Measurements from ENCODE around the gene DAAM1. TPM values are rescaled to one million over a fixed set of nuclear protein-coding genes. Genes with fewer than 3 reads are reported as not detected.

The DAAM1 gene
- total RNA-seq, 3 donors from 2014 or later (not counting 1 experiment from before 2014, with no cell fraction given): 10.9 to 31.4 (median 12.6) TPM

- no peaks in the 10 kb centered on the region for H3K27me3 Mint-ChIP-seq (ENCODE audit: low read depth in 2 of 2)
- no peak for TF ChIP-seq CTCF (IDR thresholded peaks at IDR 0.05)
- no peak overlapping the region for H3K4me3 Mint-ChIP-seq
- ATAC-seq: no peak
- H3K4me1 ChIP-seq (ENCODE audit: control insufficient read depth, insufficient read depth, low read length): no peaks in the 10 kb centered on the region
- H3K9me3 Mint-ChIP-seq: no peaks in the 10 kb centered on the region
- peaks cover 10 to 21% of the 10 kb centered on the region in 2 donors for H3K4me1 Mint-ChIP-seq
- H3K36me3 ChIP-seq (ENCODE audit: control insufficient read depth, insufficient read depth, low read length): no peaks in the 10 kb centered on the region
- no peak overlapping the region for H3K27ac ChIP-seq (ENCODE audit: low read length)
- H3K4me3 ChIP-seq (ENCODE audit: low read length): no peak overlapping the region
- H3K36me3 Mint-ChIP-seq: no peaks in the 10 kb centered on the region
- no peak for DNase-seq
- intact Hi-C loops (cut with micrococcal nuclease): no loop called here
- no peaks in the 10 kb centered on the region for H3K9me3 ChIP-seq (ENCODE audit: control insufficient read depth, insufficient read depth, low read length)
- H3K27me3 ChIP-seq (ENCODE audit: control insufficient read depth, insufficient read depth, low read length): no peaks in the 10 kb centered on the region
- no peak overlapping the region for H3K27ac Mint-ChIP-seq
Measured at GRCh38 chr14:59210621-59211020, 22.2 kb downstream of the DAAM1 start.

GRCh38 chr14:59213368-59214315 lies 25.2 kb downstream of the DAAM1 start:
- ATAC-seq: no peak
- H3K27ac ChIP-seq (ENCODE audit: low read length): no peak overlapping the region
- intact Hi-C loops (cut with micrococcal nuclease): no loop called here
- H3K27me3 Mint-ChIP-seq (ENCODE audit: low read depth in 2 of 2): no peaks in the 10 kb centered on the region
- H3K9me3 ChIP-seq (ENCODE audit: control insufficient read depth, insufficient read depth, low read length): no peaks in the 10 kb centered on the region
- no peak overlapping the region for H3K4me3 ChIP-seq (ENCODE audit: low read length)
- no peak overlapping the region for H3K27ac Mint-ChIP-seq
- no peak for TF ChIP-seq CTCF (IDR thresholded peaks at IDR 0.05)
- H3K4me3 Mint-ChIP-seq: no peak overlapping the region
- H3K4me1 Mint-ChIP-seq: peaks cover 10 to 22% of the 10 kb centered on the region in 2 donors
- no peaks in the 10 kb centered on the region for H3K36me3 Mint-ChIP-seq
- 94% methylated on average over 5 of the region's 7 CpGs for WGBS (ENCODE audit: insufficient coverage)
- H3K36me3 ChIP-seq (ENCODE audit: control insufficient read depth, insufficient read depth, low read length): no peaks in the 10 kb centered on the region
- H3K27me3 ChIP-seq (ENCODE audit: control insufficient read depth, insufficient read depth, low read length): no peaks in the 10 kb centered on the region
- DNase-seq: no peak
- H3K9me3 Mint-ChIP-seq: no peaks in the 10 kb centered on the region
- H3K4me1 ChIP-seq (ENCODE audit: control insufficient read depth, insufficient read depth, low read length): no peaks in the 10 kb centered on the region

DNA sequence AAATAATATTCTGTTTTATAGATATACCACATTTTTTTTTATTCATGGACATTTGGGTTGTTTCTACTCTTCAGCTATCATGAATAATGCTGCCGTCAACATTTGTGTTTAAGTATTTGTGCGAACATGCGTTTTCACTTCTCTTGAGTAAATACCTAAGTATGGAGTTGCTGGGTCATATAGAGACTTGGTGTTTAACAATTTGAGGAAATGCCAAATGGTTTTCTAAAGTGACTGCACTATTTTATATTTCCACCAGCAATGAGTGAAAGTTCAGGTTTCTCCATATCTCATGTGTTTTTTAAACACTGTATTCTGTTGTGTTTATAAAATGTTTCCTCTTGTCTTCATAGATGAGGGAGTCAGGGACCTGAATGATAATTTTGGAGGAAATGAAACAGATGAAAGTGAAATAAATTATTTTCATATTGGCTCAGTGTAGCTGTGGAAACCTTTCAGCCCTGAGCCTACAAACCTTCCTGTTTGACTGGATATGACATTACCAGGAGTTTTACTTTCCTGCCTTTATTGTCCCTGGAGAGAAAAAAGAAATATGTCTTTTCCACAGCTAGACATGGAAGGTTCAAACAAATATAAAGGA lies 26.3 kb downstream of the DAAM1 start:
- H3K4me1 Mint-ChIP-seq: peaks cover 13 to 17% of the 10 kb centered on the region in 2 donors
- H3K27me3 Mint-ChIP-seq (ENCODE audit: low read depth in 2 of 2): no peaks in the 10 kb centered on the region
- Histone ChIP-seq H3K27me3 (ENCODE audit: control insufficient read depth, insufficient read depth, low read length) (no peaks in the 10 kb centered on the region), H3K4me1 (ENCODE audit: control insufficient read depth, insufficient read depth, low read length) (no peaks in the 10 kb centered on the region), H3K27ac (ENCODE audit: low read length) (no peak overlapping the region), H3K4me3 (ENCODE audit: low read length) (no peak overlapping the region), H3K36me3 (ENCODE audit: control insufficient read depth, insufficient read depth, low read length) (no peaks in the 10 kb centered on the region), H3K9me3 (ENCODE audit: control insufficient read depth, insufficient read depth, low read length) (no peaks in the 10 kb centered on the region)
- 86% methylated on average over 3 of the region's 3 CpGs for WGBS (ENCODE audit: insufficient coverage)
- H3K36me3 Mint-ChIP-seq: no peaks in the 10 kb centered on the region
- no peaks in the 10 kb centered on the region for H3K9me3 Mint-ChIP-seq
- TF ChIP-seq CTCF (IDR thresholded peaks at IDR 0.05): no peak
- ATAC-seq (no peak), DNase-seq (no peak)
- intact Hi-C loops (cut with micrococcal nuclease): no loop called here
- no peak overlapping the region for H3K4me3 Mint-ChIP-seq
- no peak overlapping the region for H3K27ac Mint-ChIP-seq

All from natural killer cell (primary cell).